ENCODE data around the gene ZFP91. TPM values are rescaled to one million over a fixed set of nuclear protein-coding genes. Genes with fewer than 3 reads are reported as not detected.
A peak's percentile ranks its signal among the peaks of the same experiment; 100 is the strongest.

The ZFP91 gene
- total and polyA plus RNA-seq, 2 experiments from 2014 or later, result 12.3 to 22.6 TPM

GRCh38 chr11:58615559-58615958 lies 36.7 kb downstream of the ZFP91 start:
- H3K36me3 ChIP-seq, result peaks cover 94% of the 10 kb centered on the region
- H3K9me3 ChIP-seq (ENCODE audit: low read depth), result no peaks in the 10 kb centered on the region
- H3K4me3 ChIP-seq, result no peak overlapping the region
- no peak overlapping the region for H3K27ac ChIP-seq
- no peak for DNase-seq (ENCODE audit: low read depth in 1 of 2, low spot score in 1 of 2)
- no peaks in the 10 kb centered on the region for H3K4me1 ChIP-seq (ENCODE audit: low read depth)
- H3K27me3 ChIP-seq, result no peaks in the 10 kb centered on the region
- TF ChIP-seq CTCF (IDR thresholded peaks at IDR 0.05; ENCODE audit: low read depth, low read length), result no peak

- Histone ChIP-seq H3K27ac (no peak overlapping the region), H3K27me3 (no peaks in the 10 kb centered on the region), H3K4me3 (no peak overlapping the region), H3K36me3 (peaks cover 86% of the 10 kb centered on the region), H3K9me3 (ENCODE audit: low read depth) (no peaks in the 10 kb centered on the region), H3K4me1 (ENCODE audit: low read depth) (no peaks in the 10 kb centered on the region)
- TF ChIP-seq CTCF (IDR thresholded peaks at IDR 0.05; ENCODE audit: low read depth, low read length), result no peak
- DNase-seq (ENCODE audit: low read depth in 1 of 2, low spot score in 1 of 2), result peak in 1 of 2 donors; percentile 92
Observed at GRCh38 chr11:58616594-58616993, 37.7 kb downstream of the ZFP91 start.

- Histone ChIP-seq H3K27me3 (no peaks in the 10 kb centered on the region), H3K36me3 (peaks cover 80% of the 10 kb centered on the region), H3K4me3 (no peak overlapping the region), H3K9me3 (ENCODE audit: low read depth) (no peaks in the 10 kb centered on the region), H3K27ac (no peak overlapping the region), H3K4me1 (ENCODE audit: low read depth) (no peaks in the 10 kb centered on the region)
- DNase-seq (ENCODE audit: low read depth in 1 of 2, low spot score in 1 of 2), result no peak
- TF ChIP-seq CTCF (IDR thresholded peaks at IDR 0.05; ENCODE audit: low read depth, low read length), result peak; percentile 23
Observed at GRCh38 chr11:58617976-58618557, 39.2 kb downstream of the ZFP91 start.

GRCh38 chr11:58621586-58622262 lies 42.9 kb downstream of the ZFP91 start:
- Histone ChIP-seq H3K36me3 (peaks cover 58% of the 10 kb centered on the region), H3K4me1 (ENCODE audit: low read depth) (no peaks in the 10 kb centered on the region), H3K27ac (no peak overlapping the region), H3K27me3 (no peaks in the 10 kb centered on the region), H3K9me3 (ENCODE audit: low read depth) (no peaks in the 10 kb centered on the region), H3K4me3 (no peak overlapping the region)
- no peak for DNase-seq (ENCODE audit: low read depth in 1 of 2, low spot score in 1 of 2)
- no peak for TF ChIP-seq CTCF (IDR thresholded peaks at IDR 0.05; ENCODE audit: low read depth, low read length)

- TF ChIP-seq CTCF (IDR thresholded peaks at IDR 0.05; ENCODE audit: low read depth, low read length), result no peak
- H3K36me3 ChIP-seq, result peaks cover 53% of the 10 kb centered on the region
- DNase-seq (ENCODE audit: low read depth in 1 of 2, low spot score in 1 of 2), result peak in 1 of 2 donors; percentile 19
Observed at GRCh38 chr11:58622344-58622743, 43.5 kb downstream of the ZFP91 start, which contains the start of gene CNTF. Gene CNTF (plus strand): TSS chr11:58622665. CDS start chr11:58622753, 88 bp downstream.

More at GRCh38 chr11:58622344-58622743, 43.5 kb downstream of the ZFP91 start, which contains the start of gene CNTF:
- no peak within 1 kb of the TSS for H3K27ac ChIP-seq
- no peaks in the 10 kb centered on the region for H3K4me1 ChIP-seq (ENCODE audit: low read depth)
- H3K9me3 ChIP-seq (ENCODE audit: low read depth), result no peaks in the 10 kb centered on the region
- no peaks in the 10 kb centered on the region for H3K27me3 ChIP-seq
- H3K4me3 ChIP-seq, result no peak within 1 kb of the TSS
